Femur (tissue), 1 donor: ENCODE measurements around the gene INTS2.
"Not testable (repeated sequence)": the region's sequence is repeated elsewhere in the genome, so short reads cannot be mapped to it uniquely, and the experiment has no call there.

Source experiments
- DNase-seq: peaks from one replicate; pipeline ENCODE4 v3.0.0-alpha.2; 2017

INTS2 gene

DNA sequence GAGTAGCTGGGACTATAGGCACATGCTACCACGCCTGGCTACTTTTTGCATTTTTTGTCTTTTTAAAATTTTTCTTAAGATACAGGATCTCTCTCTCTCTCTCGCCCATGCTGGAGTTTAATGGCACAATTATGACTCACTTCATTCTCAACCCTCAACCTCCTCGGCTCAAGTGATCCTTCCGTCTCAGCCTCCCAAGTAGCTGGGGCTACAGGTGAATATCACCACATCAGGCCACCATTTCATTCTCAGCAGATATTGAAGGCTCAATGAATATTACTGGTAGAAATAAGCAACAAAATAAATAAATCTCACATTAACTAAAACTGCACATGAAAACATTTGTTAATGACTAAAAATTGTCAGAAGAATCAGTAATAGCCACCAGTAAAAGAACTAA, 106.1 kb downstream of the INTS2 start:
- DNase-seq = no peak

DNA sequence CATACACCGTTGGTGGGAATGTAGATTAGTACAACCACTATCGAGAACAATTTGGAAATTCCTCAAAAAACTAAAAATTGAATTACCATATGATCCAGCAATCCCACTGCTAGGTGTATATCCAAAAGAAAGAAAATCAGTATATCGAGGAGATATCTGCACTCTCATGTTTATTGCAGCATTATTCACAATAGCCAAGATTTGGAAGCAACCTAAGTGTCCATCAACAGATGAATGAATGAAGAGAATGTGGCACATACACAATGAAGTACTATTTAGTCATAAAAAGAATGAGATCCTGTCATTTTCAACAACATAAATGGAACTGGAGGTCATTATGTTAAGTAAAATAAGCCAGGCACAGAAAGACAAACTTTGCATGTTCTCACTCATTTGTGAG, 108.5 kb downstream of the INTS2 start:
- not testable (repeated sequence) for DNase-seq

DNA sequence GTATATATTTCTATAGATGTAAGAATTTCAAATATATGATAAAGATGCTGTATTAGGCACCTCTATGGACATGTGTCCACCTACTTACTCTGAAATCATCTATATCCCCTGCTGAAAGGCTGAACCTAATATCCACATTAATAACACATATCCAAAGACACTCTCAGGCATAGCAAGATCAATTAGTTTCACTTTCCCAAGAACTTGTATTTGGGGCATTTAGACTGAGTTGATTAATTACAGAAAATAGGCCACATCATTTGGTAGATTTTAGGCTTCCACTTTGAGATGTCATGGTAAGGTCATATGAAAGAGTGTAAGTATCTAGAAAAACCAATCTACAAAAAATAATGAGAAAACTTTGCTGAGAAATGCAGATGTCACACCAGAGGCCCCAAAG, 109.6 kb downstream of the INTS2 start:
- no peak for DNase-seq

DNA sequence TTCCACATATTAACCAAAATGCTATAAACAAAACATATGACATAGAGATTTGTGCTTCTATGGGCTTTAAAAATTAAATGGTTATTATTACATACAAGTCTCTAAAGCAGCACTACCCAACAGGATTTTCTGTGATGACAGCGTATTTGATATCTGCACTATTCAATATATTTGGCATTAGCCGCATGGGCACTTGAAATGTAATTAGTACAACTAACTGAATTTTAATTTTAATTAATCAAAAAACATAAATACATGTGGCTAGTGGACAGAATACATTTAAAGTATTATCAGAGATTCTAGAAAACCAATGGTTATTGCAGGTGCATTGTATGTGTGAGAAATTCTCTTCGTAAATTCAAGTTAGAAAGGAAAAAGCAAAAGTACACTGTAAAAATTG, 110.3 kb downstream of the INTS2 start:
- DNase-seq = no peak

DNA sequence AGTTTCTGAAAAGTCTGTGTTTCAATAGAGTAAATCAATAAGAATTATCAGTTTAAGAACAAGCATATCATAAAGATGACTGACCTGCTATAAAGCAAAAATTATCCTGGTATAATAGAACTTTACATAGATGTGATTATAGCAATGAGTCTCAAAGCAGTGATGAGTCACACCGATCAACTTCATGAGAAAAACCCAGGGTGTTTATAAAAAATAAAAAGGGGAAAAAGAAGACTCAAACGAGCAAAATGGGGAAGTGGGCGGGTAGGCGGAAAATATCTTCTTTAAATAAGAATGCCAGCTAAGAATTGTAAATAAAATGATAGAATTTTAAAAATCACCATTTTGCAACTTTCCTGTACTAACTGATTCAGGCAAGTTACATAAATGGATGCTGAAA, 111.2 kb downstream of the INTS2 start:
- no peak for DNase-seq

DNA sequence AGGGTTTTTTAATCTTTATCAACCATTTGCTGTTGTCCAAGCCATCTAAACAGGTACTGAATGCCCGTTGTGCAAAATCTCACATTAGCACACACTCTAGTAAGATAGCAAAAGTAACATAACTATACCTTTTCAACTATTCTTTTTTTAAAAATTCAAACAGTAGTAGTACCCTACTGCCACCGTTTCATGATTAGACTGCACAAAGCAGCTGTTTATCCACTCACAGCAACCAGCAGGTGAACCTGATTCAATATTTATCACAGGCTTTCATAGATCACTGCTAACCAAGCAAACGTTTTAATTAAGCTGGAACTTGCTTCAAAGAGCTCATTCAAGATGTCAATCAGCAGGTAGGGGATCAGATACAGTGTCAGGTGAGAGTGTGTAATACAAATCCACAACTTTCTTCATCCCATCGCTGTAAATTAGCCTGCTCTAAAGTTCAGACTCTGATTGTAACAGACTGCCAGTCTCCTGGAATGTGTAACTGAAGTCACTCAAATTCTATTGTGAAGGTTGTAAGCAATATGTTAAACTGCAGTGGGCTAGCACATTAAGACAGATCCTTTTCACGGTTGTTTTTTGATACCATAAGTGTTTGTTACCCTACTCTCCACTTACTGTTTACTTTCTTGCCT, 111.8 kb downstream of the INTS2 start:
- no peak for DNase-seq
